Stimulated activated CD8-positive, alpha-beta memory T cell treated with anti-CD3 and anti-CD28 coated beads, Interleukin-4, amount 100 ng/mL, for 24 hours (primary cell): ENCODE measurements around the gene TSPAN19.
"Not testable (repeated sequence)": the region's sequence is repeated elsewhere in the genome, so short reads cannot be mapped to it uniquely, and the experiment has no call there.

Source experiments
- DNase-seq: peaks from one replicate; pipeline ENCODE4 v3.0.0-alpha.2; 2020; ENCODE audit warnings: low read depth

Gene TSPAN19

GRCh38 chr12:85036234-85036707 is at the start of gene TSPAN19, which contains the start of gene LRRIQ1:
TSPAN19 (minus strand) TSS chr12:85036277; CDS start chr12:85029946, 6,331 bp downstream.
LRRIQ1 (plus strand) TSS chr12:85036351; CDS start chr12:85038177, 1,826 bp downstream.
- no peak for DNase-seq

- no peak for DNase-seq
These were observed 49.0 kb upstream of the TSPAN19 start for GRCh38 chr12:85085066-85085465.

- DNase-seq: no peak
These were observed 40.8 kb upstream of the TSPAN19 start for GRCh38 chr12:85076688-85077430.

- DNase-seq: no peak
These were observed 36.7 kb upstream of the TSPAN19 start for GRCh38 chr12:85072826-85073225.

- no peak for DNase-seq
These were observed 29.9 kb upstream of the TSPAN19 start for GRCh38 chr12:85065837-85066482.

- no peak for DNase-seq
These were observed 24.8 kb upstream of the TSPAN19 start for GRCh38 chr12:85060916-85061315.

- DNase-seq: no peak
These were observed 23.5 kb upstream of the TSPAN19 start for GRCh38 chr12:85059594-85059993.

- no peak for DNase-seq
These were observed 22.3 kb upstream of the TSPAN19 start for GRCh38 chr12:85058339-85058738.

- DNase-seq: no peak
These were observed 21.4 kb upstream of the TSPAN19 start for GRCh38 chr12:85057370-85057963.

- DNase-seq: no peak
These were observed 7.8 kb upstream of the TSPAN19 start for GRCh38 chr12:85043829-85044228.

GRCh38 chr12:85041395-85041794 is 5.3 kb upstream of the TSPAN19 start:
- DNase-seq: no peak

- no peak for DNase-seq
These were observed 656 bp upstream of the TSPAN19 start for GRCh38 chr12:85036733-85037132.

GRCh38 chr12:85029456-85029855 is 6.6 kb downstream of the TSPAN19 start:
- no peak for DNase-seq

- DNase-seq: no peak
These were observed 18.0 kb downstream of the TSPAN19 start for GRCh38 chr12:85018098-85018497.

- no peak for DNase-seq
These were observed 18.5 kb downstream of the TSPAN19 start for GRCh38 chr12:85017618-85018017.

- no peak for DNase-seq
These were observed 18.9 kb downstream of the TSPAN19 start for GRCh38 chr12:85017133-85017532.

GRCh38 chr12:85016413-85016812 is 19.7 kb downstream of the TSPAN19 start:
- no peak for DNase-seq

- DNase-seq: no peak
These were observed 28.2 kb downstream of the TSPAN19 start for GRCh38 chr12:85007836-85008235.

- no peak for DNase-seq
These were observed 29.9 kb downstream of the TSPAN19 start for GRCh38 chr12:85006206-85006605.

GRCh38 chr12:85005615-85006014 is 30.5 kb downstream of the TSPAN19 start:
- DNase-seq: no peak

- DNase-seq: not testable (repeated sequence)
These were observed 31.0 kb downstream of the TSPAN19 start for GRCh38 chr12:85005047-85005446.

- no peak for DNase-seq
These were observed 31.9 kb downstream of the TSPAN19 start for GRCh38 chr12:85004204-85004603.

GRCh38 chr12:85002778-85003296 is 33.2 kb downstream of the TSPAN19 start:
- no peak for DNase-seq
